Muscle layer of duodenum (tissue), 2 donors: Measurements from ENCODE around the gene ETFA.
A peak's percentile ranks its signal among the peaks of the same experiment; 100 is the strongest.

Experiments used
- H3K27ac ChIP-seq: one replicate; pipeline ENCODE4 v1.7.0; 2013; ENCODE audit warnings: mild to moderate bottlenecking, low read length
- H3K27me3 ChIP-seq: one replicate; pipeline ENCODE4 v1.7.0; 2013; ENCODE audit warnings: low read depth, mild to moderate bottlenecking, control low read depth, low read length
- H3K36me3 ChIP-seq, 2 donors: one replicate each; pipeline ENCODE4 v1.7.0; 2013; ENCODE audit warnings: low read length in 2 of 2, control low read depth in 1 of 2, mild to moderate bottlenecking in 1 of 2; ENCODE audit not compliant: insufficient read depth in 2 of 2, control insufficient read depth in 1 of 2
- H3K4me1 ChIP-seq, 2 donors: one replicate each; pipeline ENCODE4 v1.7.0; 2013; ENCODE audit warnings: low read length in 2 of 2, mild to moderate bottlenecking in 2 of 2, control low read depth in 1 of 2, moderate library complexity in 1 of 2; ENCODE audit not compliant: insufficient read depth in 2 of 2, control insufficient read depth in 1 of 2
- H3K4me3 ChIP-seq, 2 donors: one replicate each; pipeline ENCODE4 v1.7.0; 2013; ENCODE audit warnings: low read length in 2 of 2, low read depth in 1 of 2, mild to moderate bottlenecking in 1 of 2
- H3K9me3 ChIP-seq, 2 donors: one replicate each; pipeline ENCODE4 v1.7.0; 2013; ENCODE audit warnings: low read length in 2 of 2, control low read depth in 1 of 2, mild to moderate bottlenecking in 1 of 2; ENCODE audit not compliant: control insufficient read depth in 1 of 2
- donor health status: healthy.

ETFA gene

GRCh38 chr15:76311100-76311953 is at the start of gene ETFA:
TSS of gene ETFA (minus strand) at chr15:76311469. CDS start at chr15:76311388, 81 bp downstream.
- H3K4me1 ChIP-seq: peaks cover 0 to 13% of the 10 kb centered on the region in 2 donors
- peak within 1 kb of the TSS; percentile 75 to 88 for H3K4me3 ChIP-seq
- no peaks in the 10 kb centered on the region for H3K9me3 ChIP-seq
- no peaks in the 10 kb centered on the region for H3K27me3 ChIP-seq
- H3K36me3 ChIP-seq: no peaks in the 10 kb centered on the region
- H3K27ac ChIP-seq: peak within 1 kb of the TSS; percentile 85

- H3K4me1 ChIP-seq: no peaks in the 10 kb centered on the region
- H3K4me3 ChIP-seq: no peak overlapping the region
- no peaks in the 10 kb centered on the region for H3K36me3 ChIP-seq
- H3K27me3 ChIP-seq: no peaks in the 10 kb centered on the region
- H3K27ac ChIP-seq: no peak overlapping the region
- no peaks in the 10 kb centered on the region for H3K9me3 ChIP-seq
Observed at GRCh38 chr15:76360416-76360815, 49.1 kb upstream of the ETFA start.

GRCh38 chr15:76359152-76359551 is 47.9 kb upstream of the ETFA start:
- Histone ChIP-seq H3K4me1 (no peaks in the 10 kb centered on the region), H3K27ac (no peak overlapping the region), H3K4me3 (no peak overlapping the region), H3K36me3 (no peaks in the 10 kb centered on the region), H3K9me3 (no peaks in the 10 kb centered on the region), H3K27me3 (no peaks in the 10 kb centered on the region)

GRCh38 chr15:76358453-76358852 is 47.2 kb upstream of the ETFA start:
- no peak overlapping the region for H3K4me3 ChIP-seq
- H3K27me3 ChIP-seq: no peaks in the 10 kb centered on the region
- H3K4me1 ChIP-seq: no peaks in the 10 kb centered on the region
- no peak overlapping the region for H3K27ac ChIP-seq
- no peaks in the 10 kb centered on the region for H3K36me3 ChIP-seq
- H3K9me3 ChIP-seq: no peaks in the 10 kb centered on the region

GRCh38 chr15:76354823-76355440 is 43.7 kb upstream of the ETFA start:
- Histone ChIP-seq H3K36me3 (no peaks in the 10 kb centered on the region), H3K27ac (no peak overlapping the region), H3K4me3 (no peak overlapping the region), H3K4me1 (no peaks in the 10 kb centered on the region), H3K27me3 (no peaks in the 10 kb centered on the region), H3K9me3 (no peaks in the 10 kb centered on the region)

GRCh38 chr15:76353903-76354302 is 42.6 kb upstream of the ETFA start:
- Histone ChIP-seq H3K27ac (no peak overlapping the region), H3K9me3 (no peaks in the 10 kb centered on the region), H3K4me3 (peak overlapping the region in 1 of 2 donors; percentile 40), H3K27me3 (no peaks in the 10 kb centered on the region), H3K36me3 (no peaks in the 10 kb centered on the region), H3K4me1 (no peaks in the 10 kb centered on the region)

GRCh38 chr15:76353023-76353577 is 41.8 kb upstream of the ETFA start:
- H3K9me3 ChIP-seq: no peaks in the 10 kb centered on the region
- no peak overlapping the region for H3K27ac ChIP-seq
- no peak overlapping the region for H3K4me3 ChIP-seq
- no peaks in the 10 kb centered on the region for H3K36me3 ChIP-seq
- H3K27me3 ChIP-seq: no peaks in the 10 kb centered on the region
- no peaks in the 10 kb centered on the region for H3K4me1 ChIP-seq

GRCh38 chr15:76349301-76350070 is 38.2 kb upstream of the ETFA start:
- Histone ChIP-seq H3K27ac (no peak overlapping the region), H3K4me1 (peaks cover 0 to 8% of the 10 kb centered on the region in 2 donors), H3K36me3 (no peaks in the 10 kb centered on the region), H3K27me3 (peaks cover 25% of the 10 kb centered on the region), H3K4me3 (no peak overlapping the region), H3K9me3 (no peaks in the 10 kb centered on the region)

GRCh38 chr15:76347482-76348055 is 36.3 kb upstream of the ETFA start:
- Histone ChIP-seq H3K4me3 (peak overlapping the region; percentile 59 to 68), H3K27me3 (peaks cover 38% of the 10 kb centered on the region)

GRCh38 chr15:76346669-76347481 is 35.6 kb upstream of the ETFA start:
- Histone ChIP-seq H3K4me3 (peak overlapping the region; percentile 59 to 68), H3K4me1 (peaks cover 0 to 14% of the 10 kb centered on the region in 2 donors), H3K27me3 (peaks cover 42% of the 10 kb centered on the region), H3K9me3 (no peaks in the 10 kb centered on the region), H3K27ac (no peak overlapping the region), H3K36me3 (no peaks in the 10 kb centered on the region)

More at GRCh38 chr15:76347482-76348055, 36.3 kb upstream of the ETFA start:
- Histone ChIP-seq H3K4me1 (peaks cover 0 to 11% of the 10 kb centered on the region in 2 donors), H3K36me3 (no peaks in the 10 kb centered on the region), H3K27ac (no peak overlapping the region), H3K9me3 (no peaks in the 10 kb centered on the region)
